Measurements from ENCODE around the gene ZNF730. TPM values are rescaled to one million over a fixed set of nuclear protein-coding genes. Genes with fewer than 3 reads are reported as not detected.

ZNF730 gene
- total and polyA plus RNA-seq, 2 of the 4 experiments (the other 2 are of a cell fraction) = 0.43 to 3.2 TPM

DNA sequence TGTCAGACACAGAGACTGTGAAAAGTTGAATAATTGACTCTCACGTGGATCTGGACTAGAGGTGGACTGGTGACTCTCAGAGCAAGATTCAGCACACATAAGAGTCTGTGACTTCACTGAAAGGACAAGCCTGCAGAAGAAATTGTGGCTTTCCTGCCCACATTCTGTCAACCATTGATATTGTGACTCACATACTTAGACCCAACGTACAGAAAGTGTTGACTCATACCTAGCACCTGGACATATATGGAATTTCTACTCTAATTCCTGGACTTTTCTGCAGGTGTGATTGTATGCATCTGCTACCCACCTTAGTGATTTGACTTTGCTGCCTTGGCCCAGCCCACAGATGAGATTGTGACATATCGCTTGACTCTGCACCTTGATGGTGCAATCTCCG, 15.6 kb upstream of the ZNF730 start:
- in situ Hi-C loops (cut with MboI; ENCODE audit: low sequenced_read_pairs) = no loop called here
- Histone ChIP-seq H3K23ac (ENCODE audit: low read depth, low read length) (no peak overlapping the region), H4K91ac (ENCODE audit: insufficient read depth, low read depth, low read length) (no peak overlapping the region), H3K79me1 (ENCODE audit: low read depth in 1 of 2, low read length in 2 of 2) (0 out of 4 replicates have a peak, but pooled peaks cover 0 to 3% of the 10 kb centered on the region in 2 experiments), H3K14ac (replicated peaks; ENCODE audit: low read depth, low read length) (no peak overlapping the region), H3K4me2 (ENCODE audit: low read depth, low read length) (no peak overlapping the region), H3K27me3 (ENCODE audit: control insufficient read depth, insufficient read depth, low read length) (no peaks in the 10 kb centered on the region), H2BK120ac (ENCODE audit: low read depth, low read length) (no peak overlapping the region), H3K27ac (ENCODE audit: insufficient read depth, low read length) (no peak overlapping the region), H3K4me3 (ENCODE audit: insufficient read depth, low read depth, low read length) (no peak overlapping the region), H2AFZ (replicated peaks; ENCODE audit: low read length, poor library complexity) (no peak overlapping the region), H2AK9ac (replicated peaks; ENCODE audit: low read depth, low read length, poor library complexity) (no peak overlapping the region), H3K9ac (ENCODE audit: low read depth, low read length) (no peak overlapping the region), H3K56ac (ENCODE audit: extremely low read depth, insufficient read depth, low read length) (no peak overlapping the region), H3K4ac (ENCODE audit: low read depth, low read length) (no peak overlapping the region), H2BK5ac (ENCODE audit: low read depth, low read length, poor library complexity, severe bottlenecking) (no peak overlapping the region), H4K8ac (ENCODE audit: low read depth in 2 of 2, low read length in 2 of 2) (no peak overlapping the region), H3K4me1 (ENCODE audit: control insufficient read depth, insufficient read depth, low read length) (no peaks in the 10 kb centered on the region), H2BK15ac (ENCODE audit: low read depth, low read length) (no peak overlapping the region), H3K9me1 (ENCODE audit: insufficient read depth, low read length) (no peaks in the 10 kb centered on the region), H2BK20ac (ENCODE audit: low read depth, low read length) (no peak overlapping the region), H3K18ac (ENCODE audit: low read depth, low read length) (no peak overlapping the region), H4K20me1 (ENCODE audit: insufficient read depth, low read length) (no peaks in the 10 kb centered on the region), H3K36me3 (ENCODE audit: control insufficient read depth, insufficient read depth, low read length) (peaks cover 9% of the 10 kb centered on the region), H3K9me3 (ENCODE audit: control insufficient read depth, insufficient read depth, low read length) (no peaks in the 10 kb centered on the region), H2AK5ac (ENCODE audit: low read depth, low read length) (no peak overlapping the region), H4K5ac (ENCODE audit: low read depth, low read length) (no peak overlapping the region)
- 80% methylated on average over 1 of the region's 4 CpGs; no CpG with 5 or more reads in 1 of the 2 experiments for WGBS, 2 experiments (ENCODE audit: extremely low coverage in 2 of 2, insufficient read length in 1 of 2)
- dilution Hi-C loops (cut with HindIII; ENCODE audit: low sequenced_read_pairs, unreplicated experiment) = no loop called here
- no TSS peak for BruUV-seq (replicated peaks)
- intact Hi-C loops (cut with micrococcal nuclease) = no loop called here
- TF ChIP-seq ELK1 (IDR thresholded peaks at IDR 0.05; ENCODE audit: borderline replicate concordance, low read depth, low read length) (no peak), MAZ (IDR thresholded peaks at IDR 0.05; ENCODE audit: borderline replicate concordance, low read depth, low read length) (no peak), MXI1 (IDR thresholded peaks at IDR 0.05; ENCODE audit: borderline replicate concordance, low read depth, low read length) (no peak), FOS (IDR thresholded peaks at IDR 0.05; ENCODE audit: low read depth, low read length) (no peak), BHLHE40 (IDR thresholded peaks at IDR 0.05; ENCODE audit: low read depth, low read length) (no peak), CTCF (conservative IDR thresholded peaks at IDR 0.05; ENCODE audit: low read depth, low read length) (no peak), CEBPB (IDR thresholded peaks at IDR 0.05; ENCODE audit: low read depth, low read length) (no peak), SMC3 (IDR thresholded peaks at IDR 0.05; ENCODE audit: low read depth, low read length) (no peak), RFX5 (IDR thresholded peaks at IDR 0.05; ENCODE audit: low read depth, low read length) (no peak), NFE2L2 (IDR thresholded peaks at IDR 0.05; ENCODE audit: low read depth, low read length) (no peak), RCOR1 (IDR thresholded peaks at IDR 0.05; ENCODE audit: insufficient replicate concordance, low read length) (no peak), RAD21 (IDR thresholded peaks at IDR 0.05; ENCODE audit: low read length) (no peak), CHD1 (IDR thresholded peaks at IDR 0.05; ENCODE audit: low read depth, low read length) (no peak), POLR2A (IDR thresholded peaks at IDR 0.05; ENCODE audit: low read depth, low read length) (no peak), USF2 (IDR thresholded peaks at IDR 0.05; ENCODE audit: low read depth, low read length) (no peak), MAFK (IDR thresholded peaks at IDR 0.05; ENCODE audit: low read depth, low read length) (no peak)
- ATAC-seq (ENCODE audit: low read depth) (no peak), DNase-seq (no peak)
- CTCF ChIA-PET = no interaction called here
- POLR2A ChIA-PET (ENCODE audit: unreplicated experiment) = no interaction called here

All from IMR-90 (cell line).